ENCODE data around the gene GADD45G. TPM values are rescaled to one million over a fixed set of nuclear protein-coding genes. Genes with fewer than 3 reads are reported as not detected.

The GADD45G gene
- polyA plus RNA-seq, 3 donors = 1.1 to 9.0 (median 1.3) TPM

GRCh38 chr9:89567649-89568048, 37.2 kb upstream of the GADD45G start:
- Mint-ChIP-seq H3K36me3 (no peaks in the 10 kb centered on the region), H3K27ac (no peak overlapping the region), H3K4me1 (peaks cover 6% of the 10 kb centered on the region), H3K27me3 (ENCODE audit: low read depth in 3 of 3) (peaks cover 0 to 4% (median 2%) of the 10 kb centered on the region in 3 donors), H3K4me3 (no peak overlapping the region), H3K9me3 (peaks cover 5 to 11% (median 9%) of the 10 kb centered on the region in 7 donors)
- no peak overlapping the region for H3K4me3 ChIP-seq (replicated peaks in 1 of 3; ENCODE audit: low read depth in 2 of 3, low read length in 3 of 3)
- H3K27me3 ChIP-seq (ENCODE audit: control insufficient read depth in 2 of 2, insufficient read depth in 2 of 2, low read length in 2 of 2) = no peaks in the 10 kb centered on the region
- no peak overlapping the region for H3K4me2 ChIP-seq (replicated peaks; ENCODE audit: extremely low read depth, low read length, poor library complexity, severe bottlenecking)
- no peaks in the 10 kb centered on the region for H3K4me1 ChIP-seq (ENCODE audit: control insufficient read depth in 1 of 2, insufficient read depth in 2 of 2, low read length in 2 of 2)
- no CpG with 5 or more reads among the region's 2 CpGs for WGBS (ENCODE audit: insufficient coverage)
- no peaks in the 10 kb centered on the region for H3K79me2 ChIP-seq (ENCODE audit: insufficient read depth, low read length)
- peaks cover 0 to 11% of the 10 kb centered on the region in 2 donors for H3K9me3 ChIP-seq (replicated peaks in 1 of 2; ENCODE audit: control insufficient read depth in 1 of 2, insufficient read depth in 1 of 2, low read length in 2 of 2)
- TF ChIP-seq, protein P1, sequence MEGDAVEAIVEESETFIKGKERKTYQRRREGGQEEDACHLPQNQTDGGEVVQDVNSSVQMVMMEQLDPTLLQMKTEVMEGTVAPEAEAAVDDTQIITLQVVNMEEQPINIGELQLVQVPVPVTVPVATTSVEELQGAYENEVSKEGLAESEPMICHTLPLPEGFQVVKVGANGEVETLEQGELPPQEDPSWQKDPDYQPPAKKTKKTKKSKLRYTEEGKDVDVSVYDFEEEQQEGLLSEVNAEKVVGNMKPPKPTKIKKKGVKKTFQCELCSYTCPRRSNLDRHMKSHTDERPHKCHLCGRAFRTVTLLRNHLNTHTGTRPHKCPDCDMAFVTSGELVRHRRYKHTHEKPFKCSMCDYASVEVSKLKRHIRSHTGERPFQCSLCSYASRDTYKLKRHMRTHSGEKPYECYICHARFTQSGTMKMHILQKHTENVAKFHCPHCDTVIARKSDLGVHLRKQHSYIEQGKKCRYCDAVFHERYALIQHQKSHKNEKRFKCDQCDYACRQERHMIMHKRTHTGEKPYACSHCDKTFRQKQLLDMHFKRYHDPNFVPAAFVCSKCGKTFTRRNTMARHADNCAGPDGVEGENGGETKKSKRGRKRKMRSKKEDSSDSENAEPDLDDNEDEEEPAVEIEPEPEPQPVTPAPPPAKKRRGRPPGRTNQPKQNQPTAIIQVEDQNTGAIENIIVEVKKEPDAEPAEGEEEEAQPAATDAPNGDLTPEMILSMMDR (IDR thresholded peaks at IDR 0.05) = no peak
- intact Hi-C loops (cut with micrococcal nuclease) = no loop called here
- DNase-seq = no peak
- no peaks in the 10 kb centered on the region for H3K36me3 ChIP-seq (replicated peaks in 1 of 2; ENCODE audit: control insufficient read depth in 1 of 2, insufficient read depth in 2 of 2, low read length in 2 of 2)
- H2AFZ ChIP-seq (ENCODE audit: insufficient read depth, low read depth, low read length, poor library complexity, severe bottlenecking) = no peak overlapping the region
- no peak overlapping the region for H3K27ac ChIP-seq (ENCODE audit: low read depth in 1 of 2, low read length in 2 of 2)
- no peak overlapping the region for H3K9ac ChIP-seq (ENCODE audit: insufficient read depth, low read length, poor library complexity, severe bottlenecking)
- H4K20me1 ChIP-seq (ENCODE audit: insufficient read depth, low read length) = no peaks in the 10 kb centered on the region

GRCh38 chr9:89574309-89574708, 30.5 kb upstream of the GADD45G start:
- Mint-ChIP-seq H3K36me3 (no peaks in the 10 kb centered on the region), H3K27ac (no peak overlapping the region), H3K27me3 (ENCODE audit: low read depth in 3 of 3) (peaks cover 5 to 6% (median 5%) of the 10 kb centered on the region in 3 donors), H3K4me3 (no peak overlapping the region), H3K9me3 (peaks cover 0 to 2% (median 0%) of the 10 kb centered on the region in 7 donors), H3K4me1 (peaks cover 6% of the 10 kb centered on the region)
- intact Hi-C loops (cut with micrococcal nuclease) = no loop called here
- Histone ChIP-seq H3K79me2 (ENCODE audit: insufficient read depth, low read length) (no peaks in the 10 kb centered on the region), H3K36me3 (replicated peaks in 1 of 2; ENCODE audit: control insufficient read depth in 1 of 2, insufficient read depth in 2 of 2, low read length in 2 of 2) (no peaks in the 10 kb centered on the region), H3K4me1 (ENCODE audit: control insufficient read depth in 1 of 2, insufficient read depth in 2 of 2, low read length in 2 of 2) (peaks cover 6 to 7% of the 10 kb centered on the region in 2 donors), H4K20me1 (ENCODE audit: insufficient read depth, low read length) (no peaks in the 10 kb centered on the region), H3K27ac (ENCODE audit: low read depth in 1 of 2, low read length in 2 of 2) (no peak overlapping the region), H3K9ac (ENCODE audit: insufficient read depth, low read length, poor library complexity, severe bottlenecking) (no peak overlapping the region), H3K27me3 (ENCODE audit: control insufficient read depth in 2 of 2, insufficient read depth in 2 of 2, low read length in 2 of 2) (no peaks in the 10 kb centered on the region), H2AFZ (ENCODE audit: insufficient read depth, low read depth, low read length, poor library complexity, severe bottlenecking) (no peak overlapping the region), H3K9me3 (replicated peaks in 1 of 2; ENCODE audit: control insufficient read depth in 1 of 2, insufficient read depth in 1 of 2, low read length in 2 of 2) (no peaks in the 10 kb centered on the region), H3K4me3 (replicated peaks in 1 of 3; ENCODE audit: low read depth in 2 of 3, low read length in 3 of 3) (no peak overlapping the region), H3K4me2 (replicated peaks; ENCODE audit: extremely low read depth, low read length, poor library complexity, severe bottlenecking) (no peak overlapping the region)
- WGBS (ENCODE audit: insufficient coverage) = no CpG with 5 or more reads among the region's 4 CpGs
- no peak for DNase-seq
- TF ChIP-seq, protein P1 (IDR thresholded peaks at IDR 0.05) = no peak
